ENCODE data around the gene CAPN3. TPM values are rescaled to one million over a fixed set of nuclear protein-coding genes. Genes with fewer than 3 reads are reported as not detected.
"Not testable (repeated sequence)": the region's sequence is repeated elsewhere in the genome, so short reads cannot be mapped to it uniquely, and the experiment has no call there.

Gene CAPN3
- 0.89 and 3.7 TPM in 2 replicates for total RNA-seq

- Histone ChIP-seq H3K4me3 (ENCODE audit: low read depth, low read length) (no peak within 1 kb of the TSS), H3K27me3 (ENCODE audit: control insufficient read depth, insufficient read depth, low read length) (no peaks in the 10 kb centered on the region), H3K36me3 (ENCODE audit: control insufficient read depth, insufficient read depth, low read length) (no peaks in the 10 kb centered on the region)
- DNase-seq (ENCODE audit: low read depth): no peak
- no peak for TF ChIP-seq CTCF (IDR thresholded peaks at IDR 0.05; ENCODE audit: insufficient read depth, low read length, poor library complexity, severe bottlenecking)
Observed at GRCh38 chr15:42359249-42359648, at the start of gene CAPN3. TSS of gene CAPN3 (plus strand) at chr15:42359501. CDS start at chr15:42359806, 305 bp downstream.

- Histone ChIP-seq H3K4me3 (ENCODE audit: low read depth, low read length) (no peak overlapping the region), H3K27me3 (ENCODE audit: control insufficient read depth, insufficient read depth, low read length) (no peaks in the 10 kb centered on the region), H3K36me3 (ENCODE audit: control insufficient read depth, insufficient read depth, low read length) (no peaks in the 10 kb centered on the region)
- no peak for DNase-seq (ENCODE audit: low read depth)
- TF ChIP-seq CTCF (IDR thresholded peaks at IDR 0.05; ENCODE audit: insufficient read depth, low read length, poor library complexity, severe bottlenecking): no peak
Observed at GRCh38 chr15:42313463-42313862, 45.8 kb upstream of the CAPN3 start.

- Histone ChIP-seq H3K36me3 (ENCODE audit: control insufficient read depth, insufficient read depth, low read length) (no peaks in the 10 kb centered on the region), H3K4me3 (ENCODE audit: low read depth, low read length) (no peak overlapping the region), H3K27me3 (ENCODE audit: control insufficient read depth, insufficient read depth, low read length) (no peaks in the 10 kb centered on the region)
- no peak for TF ChIP-seq CTCF (IDR thresholded peaks at IDR 0.05; ENCODE audit: insufficient read depth, low read length, poor library complexity, severe bottlenecking)
- no peak for DNase-seq (ENCODE audit: low read depth)
Observed at GRCh38 chr15:42314818-42315217, 44.5 kb upstream of the CAPN3 start.

- no peak for TF ChIP-seq CTCF (IDR thresholded peaks at IDR 0.05; ENCODE audit: insufficient read depth, low read length, poor library complexity, severe bottlenecking)
Observed at GRCh38 chr15:42315521-42315920, 43.8 kb upstream of the CAPN3 start.

GRCh38 chr15:42316282-42316805, 43.0 kb upstream of the CAPN3 start:
- DNase-seq (ENCODE audit: low read depth); H3K4me3 ChIP-seq (ENCODE audit: low read depth, low read length); H3K36me3 ChIP-seq (ENCODE audit: control insufficient read depth, insufficient read depth, low read length); H3K27me3 ChIP-seq (ENCODE audit: control insufficient read depth, insufficient read depth, low read length): not testable (repeated sequence)

More at GRCh38 chr15:42315521-42315920, 43.8 kb upstream of the CAPN3 start:
- DNase-seq (ENCODE audit: low read depth): no peak
- Histone ChIP-seq H3K27me3 (ENCODE audit: control insufficient read depth, insufficient read depth, low read length) (no peaks in the 10 kb centered on the region), H3K36me3 (ENCODE audit: control insufficient read depth, insufficient read depth, low read length) (no peaks in the 10 kb centered on the region), H3K4me3 (ENCODE audit: low read depth, low read length) (no peak overlapping the region)

- DNase-seq (ENCODE audit: low read depth): no peak
- H3K4me3 ChIP-seq (ENCODE audit: low read depth, low read length): no peak overlapping the region
- H3K36me3 ChIP-seq (ENCODE audit: control insufficient read depth, insufficient read depth, low read length): no peaks in the 10 kb centered on the region
- H3K27me3 ChIP-seq (ENCODE audit: control insufficient read depth, insufficient read depth, low read length): no peaks in the 10 kb centered on the region
- no peak for TF ChIP-seq CTCF (IDR thresholded peaks at IDR 0.05; ENCODE audit: insufficient read depth, low read length, poor library complexity, severe bottlenecking)
Observed at GRCh38 chr15:42319206-42319605, 40.1 kb upstream of the CAPN3 start.

Measured in kidney epithelial cell (primary cell).